ENCODE measurements around the gene IQSEC2. TPM values are rescaled to one million over a fixed set of nuclear protein-coding genes. Genes with fewer than 3 reads are reported as not detected.

IQSEC2 gene
- total RNA-seq, 2 donors from 2014 or later = 19.8 to 38.7 TPM

DNA sequence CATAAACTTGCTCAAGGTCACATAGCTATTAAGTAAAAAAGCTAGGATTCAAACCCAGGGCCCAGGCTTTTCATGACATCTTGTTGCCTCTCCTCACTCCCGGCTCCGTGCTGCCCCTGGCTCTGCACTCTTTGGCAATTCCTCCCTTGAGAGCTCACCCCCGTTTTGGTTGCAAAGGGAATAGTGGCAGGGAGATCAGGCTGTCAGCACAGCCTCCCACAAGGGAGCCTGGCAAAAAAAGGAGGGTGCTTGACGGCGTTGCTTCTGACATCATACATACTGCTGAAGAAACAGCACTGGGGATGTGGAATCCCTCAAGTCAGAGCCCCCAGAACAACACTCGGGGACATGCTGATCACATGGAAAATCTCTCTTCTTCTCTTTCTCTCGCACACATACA, 20.5 kb downstream of the IQSEC2 start:
- no peak for DNase-seq (ENCODE audit: low spot score)
- H3K9me3 ChIP-seq = no peaks in the 10 kb centered on the region
- no peak overlapping the region for H3K4me3 ChIP-seq
- TF ChIP-seq, protein P1, sequence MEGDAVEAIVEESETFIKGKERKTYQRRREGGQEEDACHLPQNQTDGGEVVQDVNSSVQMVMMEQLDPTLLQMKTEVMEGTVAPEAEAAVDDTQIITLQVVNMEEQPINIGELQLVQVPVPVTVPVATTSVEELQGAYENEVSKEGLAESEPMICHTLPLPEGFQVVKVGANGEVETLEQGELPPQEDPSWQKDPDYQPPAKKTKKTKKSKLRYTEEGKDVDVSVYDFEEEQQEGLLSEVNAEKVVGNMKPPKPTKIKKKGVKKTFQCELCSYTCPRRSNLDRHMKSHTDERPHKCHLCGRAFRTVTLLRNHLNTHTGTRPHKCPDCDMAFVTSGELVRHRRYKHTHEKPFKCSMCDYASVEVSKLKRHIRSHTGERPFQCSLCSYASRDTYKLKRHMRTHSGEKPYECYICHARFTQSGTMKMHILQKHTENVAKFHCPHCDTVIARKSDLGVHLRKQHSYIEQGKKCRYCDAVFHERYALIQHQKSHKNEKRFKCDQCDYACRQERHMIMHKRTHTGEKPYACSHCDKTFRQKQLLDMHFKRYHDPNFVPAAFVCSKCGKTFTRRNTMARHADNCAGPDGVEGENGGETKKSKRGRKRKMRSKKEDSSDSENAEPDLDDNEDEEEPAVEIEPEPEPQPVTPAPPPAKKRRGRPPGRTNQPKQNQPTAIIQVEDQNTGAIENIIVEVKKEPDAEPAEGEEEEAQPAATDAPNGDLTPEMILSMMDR (IDR thresholded peaks at IDR 0.05) = no peak
- no peak for TF ChIP-seq POLR2AphosphoS5 (IDR thresholded peaks at IDR 0.05)
- TF ChIP-seq POLR2A (IDR thresholded peaks at IDR 0.05) = no peak
- H3K36me3 ChIP-seq = no peaks in the 10 kb centered on the region
- intact Hi-C loops (cut with DNase I) = no loop called here
- H3K27me3 ChIP-seq (replicated peaks; ENCODE audit: insufficient read depth) = no peaks in the 10 kb centered on the region
- no peak overlapping the region for H3K27ac ChIP-seq
- H3K4me1 ChIP-seq (replicated peaks) = no peaks in the 10 kb centered on the region
- 72% methylated on average over 6 of the region's 7 CpGs for WGBS

DNA sequence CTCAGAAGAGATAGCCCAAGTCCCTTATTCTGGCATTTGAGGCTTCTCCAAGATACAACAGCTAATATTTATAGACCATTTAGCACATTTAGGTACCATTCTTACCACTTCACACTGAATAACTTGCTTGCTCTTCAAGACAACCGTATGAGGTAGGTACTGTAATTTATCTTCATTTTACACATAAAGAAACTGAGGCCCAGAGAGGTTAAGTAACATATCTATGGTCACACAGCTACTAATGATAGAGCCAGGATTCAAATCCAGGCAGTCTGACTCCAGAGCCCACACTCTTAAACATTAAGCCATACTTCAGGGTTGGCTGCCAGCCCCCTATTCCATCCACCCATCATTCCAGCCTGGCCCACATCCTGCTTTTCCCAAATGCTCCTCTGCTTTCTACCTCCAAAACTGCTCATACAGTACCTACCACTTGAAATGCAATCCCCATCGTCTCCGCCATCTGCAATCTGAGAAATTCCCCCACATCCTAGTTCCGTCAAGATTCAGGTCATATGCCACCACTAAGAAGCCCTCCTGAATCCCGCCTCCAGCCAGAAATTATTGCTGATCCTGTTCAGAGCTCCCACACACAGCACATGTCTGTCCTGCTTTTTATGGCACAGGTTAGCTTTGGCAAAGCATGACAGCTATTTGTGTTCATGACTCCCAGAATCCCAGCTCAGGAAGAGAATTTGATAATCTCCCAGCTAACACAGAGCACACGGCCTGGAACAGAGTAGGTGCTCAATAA, 23.5 kb downstream of the IQSEC2 start:
- no peak for DNase-seq (ENCODE audit: low spot score)
- Histone ChIP-seq H3K4me3 (no peak overlapping the region), H3K9me3 (no peaks in the 10 kb centered on the region), H3K27me3 (replicated peaks; ENCODE audit: insufficient read depth) (no peaks in the 10 kb centered on the region), H3K36me3 (no peaks in the 10 kb centered on the region), H3K27ac (no peak overlapping the region), H3K4me1 (replicated peaks) (no peaks in the 10 kb centered on the region)
- TF ChIP-seq, protein P1 (IDR thresholded peaks at IDR 0.05) = no peak
- TF ChIP-seq POLR2A (IDR thresholded peaks at IDR 0.05) = no peak
- WGBS = 93% methylated on average over 6 of the region's 6 CpGs
- intact Hi-C loops (cut with DNase I) = no loop called here

DNA sequence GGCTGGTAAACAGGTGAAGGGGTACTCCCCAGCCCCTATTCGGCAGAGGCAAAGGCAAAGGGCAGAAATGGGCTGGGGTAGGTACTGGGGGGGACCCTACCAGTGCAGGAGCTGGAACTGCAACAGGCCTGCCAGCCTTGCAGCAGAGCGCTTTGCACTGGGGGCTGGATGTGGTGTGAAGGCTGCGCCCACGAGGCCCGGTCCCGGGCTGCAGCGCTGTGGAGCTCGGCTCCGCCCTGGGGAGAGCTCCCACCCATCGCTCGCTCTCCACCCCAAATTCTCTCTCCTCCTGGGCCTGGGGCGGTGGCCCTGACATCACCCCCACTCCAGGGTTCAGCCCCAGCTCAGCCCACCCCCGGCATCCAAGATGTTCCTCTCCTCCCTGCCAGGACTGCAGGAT, 24.2 kb downstream of the IQSEC2 start:
- H3K27me3 ChIP-seq (replicated peaks; ENCODE audit: insufficient read depth) = no peaks in the 10 kb centered on the region
- WGBS = 73% methylated on average over 3 of the region's 13 CpGs

DNA sequence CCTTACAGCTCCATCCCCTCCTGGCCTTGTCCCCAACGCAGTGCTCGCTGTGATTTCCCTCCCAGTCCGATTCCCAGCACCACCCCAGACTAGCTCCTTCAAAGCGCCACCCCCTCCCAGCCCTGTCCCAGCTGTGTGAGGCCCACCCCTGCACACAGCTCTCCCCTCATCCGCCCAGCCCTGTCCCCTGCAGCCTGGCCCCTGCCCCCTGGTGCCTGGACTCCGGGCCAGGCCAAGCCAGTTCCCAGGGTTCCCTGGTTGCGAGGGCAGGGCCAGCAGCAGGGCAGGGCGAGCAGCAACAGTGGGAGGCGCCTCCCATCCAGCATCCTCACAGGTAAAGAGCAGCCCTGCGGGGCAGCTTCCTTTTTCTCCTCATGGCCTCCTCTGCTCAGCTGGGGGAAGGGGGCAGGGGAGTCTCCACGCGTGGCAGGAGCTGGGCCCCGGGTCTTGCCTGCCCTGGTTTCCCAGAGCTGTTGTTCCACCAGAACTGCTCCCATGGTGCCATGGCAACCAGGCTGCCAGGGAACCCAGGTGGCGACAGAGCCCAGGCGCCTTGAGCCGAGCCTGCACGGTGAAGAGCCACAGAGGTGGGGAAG, 24.8 kb downstream of the IQSEC2 start:
- Histone ChIP-seq H3K4me1 (replicated peaks) (no peaks in the 10 kb centered on the region), H3K4me3 (no peak overlapping the region), H3K36me3 (no peaks in the 10 kb centered on the region), H3K27ac (no peak overlapping the region), H3K27me3 (replicated peaks; ENCODE audit: insufficient read depth) (no peaks in the 10 kb centered on the region), H3K9me3 (no peaks in the 10 kb centered on the region)
- intact Hi-C loops (cut with DNase I) = no loop called here
- TF ChIP-seq POLR2A (IDR thresholded peaks at IDR 0.05) (no peak), POLR2AphosphoS5 (IDR thresholded peaks at IDR 0.05) (no peak)
- TF ChIP-seq, protein P1 (IDR thresholded peaks at IDR 0.05) = no peak
- no peak for DNase-seq (ENCODE audit: low spot score)
- 71% methylated on average over 12 of the region's 17 CpGs for WGBS

More for the DNA sequence above, 24.2 kb downstream of the IQSEC2 start:
- H3K27ac ChIP-seq = no peak overlapping the region
- intact Hi-C loops (cut with DNase I) = no loop called here
- H3K4me3 ChIP-seq = no peak overlapping the region
- H3K4me1 ChIP-seq (replicated peaks) = no peaks in the 10 kb centered on the region
- no peaks in the 10 kb centered on the region for H3K9me3 ChIP-seq
- TF ChIP-seq, protein P1 (IDR thresholded peaks at IDR 0.05) = no peak
- TF ChIP-seq POLR2AphosphoS5 (IDR thresholded peaks at IDR 0.05) = no peak
- no peaks in the 10 kb centered on the region for H3K36me3 ChIP-seq
- no peak for DNase-seq (ENCODE audit: low spot score)

DNA sequence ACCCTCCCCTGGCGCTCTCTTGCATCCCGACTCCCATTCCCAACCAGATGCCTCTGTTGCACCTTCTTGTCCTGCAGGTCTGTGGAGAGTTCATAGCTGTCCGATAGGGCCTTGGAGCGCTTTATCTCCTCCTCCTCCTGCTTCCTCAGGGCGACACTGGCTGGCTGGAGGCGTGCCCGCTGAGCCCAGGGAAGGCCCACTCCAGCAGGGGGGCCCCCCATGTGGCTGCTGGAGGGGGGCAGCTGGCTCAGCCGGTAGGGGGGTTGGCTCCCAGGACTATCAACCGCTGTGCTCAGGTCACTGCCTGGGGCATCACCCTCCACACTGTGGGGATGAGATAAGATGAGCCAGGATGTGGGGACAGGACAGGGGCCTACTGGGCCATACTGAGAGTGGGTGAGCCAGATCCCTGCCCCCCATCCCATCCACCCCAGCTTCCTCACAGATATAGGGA, 25.6 kb downstream of the IQSEC2 start:
- Histone ChIP-seq H3K36me3 (no peaks in the 10 kb centered on the region), H3K9me3 (no peaks in the 10 kb centered on the region), H3K4me3 (no peak overlapping the region), H3K27ac (no peak overlapping the region), H3K4me1 (replicated peaks) (no peaks in the 10 kb centered on the region), H3K27me3 (replicated peaks; ENCODE audit: insufficient read depth) (no peaks in the 10 kb centered on the region)
- intact Hi-C loops (cut with DNase I) = no loop called here
- WGBS = 96% methylated on average over 4 of the region's 9 CpGs
- no peak for DNase-seq (ENCODE audit: low spot score)
- TF ChIP-seq, protein P1 (IDR thresholded peaks at IDR 0.05) = no peak
- no peak for TF ChIP-seq POLR2AphosphoS5 (IDR thresholded peaks at IDR 0.05)
- TF ChIP-seq POLR2A (IDR thresholded peaks at IDR 0.05) = no peak
